CD4-positive, alpha-beta T cell (primary cell): ENCODE measurements around the gene KIF5A. TPM values are rescaled to one million over a fixed set of nuclear protein-coding genes. Genes with fewer than 3 reads are reported as not detected.

ENCODE experiments used
- ATAC-seq: fragments of 200-7000 bp; cut with Tn5 transposase; one replicate; pipeline ENCODE4 v1.10.0; 2022; ENCODE audit warnings: mild to moderate bottlenecking; ENCODE audit not compliant: poor library complexity
- CTCF ChIA-PET: fragments of 350-600 bp; sonication (Branson Sonifier 250); formaldehyde crosslinking; loops from one replicate; lab custom pipeline; 2021; ENCODE audit warnings: antibody characterized with exemption, inconsistent platforms; lab: Charles Lee
- POLR2A ChIA-PET: fragments of 350-600 bp; sonication (Branson Sonifier 250); formaldehyde crosslinking; loops from one replicate; lab custom pipeline; 2021; ENCODE audit warnings: antibody characterized with exemption, inconsistent platforms; lab: Charles Lee
- DNase-seq, 14 experiments: peaks; one replicate each; pipeline ENCODE4 v3.0.0-alpha.2; 2013 to 2020; ENCODE audit warnings: mixed read lengths in 2 of 14
- H3K27ac ChIP-seq, 2 donors: one replicate each; pipeline versions ENCODE4 v1.5.1 to v1.7.0; 2013; ENCODE audit warnings: low read length in 2 of 2, low read depth in 1 of 2, mild to moderate bottlenecking in 1 of 2
- H3K27me3 ChIP-seq, 2 experiments: 1 replicate in 1 of 2; 2 replicates in 1 of 2; pipeline versions ENCODE4 v1.6.1 to v1.7.0; 2013; ENCODE audit warnings: low read length in 2 of 2, control low read depth in 1 of 2, mild to moderate bottlenecking in 1 of 2, moderate library complexity in 1 of 2; ENCODE audit not compliant: insufficient read depth in 2 of 2, control insufficient read depth in 1 of 2
- H3K36me3 ChIP-seq: one replicate; pipeline ENCODE4 v1.6.1; 2013; ENCODE audit warnings: low read length, control low read depth; ENCODE audit not compliant: insufficient read depth
- H3K4me1 ChIP-seq: one replicate; pipeline ENCODE4 v1.6.1; 2013; ENCODE audit warnings: low read length, control low read depth; ENCODE audit not compliant: insufficient read depth
- H3K4me3 ChIP-seq: one replicate; pipeline ENCODE4 v1.5.1; 2013; ENCODE audit warnings: mild to moderate bottlenecking, low read length, moderate library complexity
- H3K9me3 ChIP-seq, 2 experiments: 1 replicate in 1 of 2; 2 replicates in 1 of 2; pipeline versions ENCODE4 v1.6.1 to v1.7.0; 2013; ENCODE audit warnings: low read length in 2 of 2, mild to moderate bottlenecking in 2 of 2, control low read depth in 1 of 2, moderate library complexity in 1 of 2; ENCODE audit not compliant: control insufficient read depth in 1 of 2, insufficient read depth in 1 of 2
- H3K27ac Mint-ChIP-seq: one replicate; pipeline ENCODE4 v1.8.0; 2020; ENCODE audit warnings: mixed read lengths
- H3K27me3 Mint-ChIP-seq: one replicate; pipeline ENCODE4 v1.8.0; 2021; ENCODE audit warnings: mixed read lengths
- H3K36me3 Mint-ChIP-seq: one replicate; pipeline ENCODE4 v1.8.0; 2021; ENCODE audit warnings: low read depth, mixed read lengths
- H3K4me1 Mint-ChIP-seq: one replicate; pipeline ENCODE4 v1.8.0; 2021; ENCODE audit warnings: low read depth, mixed read lengths
- H3K4me3 Mint-ChIP-seq: one replicate; pipeline ENCODE4 v1.8.0; 2020; ENCODE audit warnings: mild to moderate bottlenecking, mixed read lengths
- H3K9me3 Mint-ChIP-seq: one replicate; pipeline ENCODE4 v1.8.0; 2020; ENCODE audit warnings: mixed read lengths
- intact Hi-C, 2 experiments: fragments of 100-400 bp; cut with DNase I in 1 of 2; cut with micrococcal nuclease in 1 of 2; formaldehyde crosslinking; loops; one replicate each; pipeline versions ENCODE4 v1.15.1 to v1.9.0; 2023 to 2025; cut with DNase I, micrococcal nuclease
- total RNA-seq, 174 experiments: library from RNA in 2 of 174; stranded (reverse) in 2 of 174; gene quantifications; one replicate each; pipeline ENCODE4 v1.2.3 and lab custom pipeline; 2021 to 2026
- TF ChIP-seq, protein P1 (sequence below): fragments of 200-600 bp; IDR thresholded peaks from one replicate; pipeline ENCODE4 v1.8.0; 2022; ENCODE audit warnings: antibody characterized with exemption, mild to moderate bottlenecking

The KIF5A gene
- total RNA-seq, 2 experiments from 2014 or later = 0.39 to 0.47 TPM

DNA sequence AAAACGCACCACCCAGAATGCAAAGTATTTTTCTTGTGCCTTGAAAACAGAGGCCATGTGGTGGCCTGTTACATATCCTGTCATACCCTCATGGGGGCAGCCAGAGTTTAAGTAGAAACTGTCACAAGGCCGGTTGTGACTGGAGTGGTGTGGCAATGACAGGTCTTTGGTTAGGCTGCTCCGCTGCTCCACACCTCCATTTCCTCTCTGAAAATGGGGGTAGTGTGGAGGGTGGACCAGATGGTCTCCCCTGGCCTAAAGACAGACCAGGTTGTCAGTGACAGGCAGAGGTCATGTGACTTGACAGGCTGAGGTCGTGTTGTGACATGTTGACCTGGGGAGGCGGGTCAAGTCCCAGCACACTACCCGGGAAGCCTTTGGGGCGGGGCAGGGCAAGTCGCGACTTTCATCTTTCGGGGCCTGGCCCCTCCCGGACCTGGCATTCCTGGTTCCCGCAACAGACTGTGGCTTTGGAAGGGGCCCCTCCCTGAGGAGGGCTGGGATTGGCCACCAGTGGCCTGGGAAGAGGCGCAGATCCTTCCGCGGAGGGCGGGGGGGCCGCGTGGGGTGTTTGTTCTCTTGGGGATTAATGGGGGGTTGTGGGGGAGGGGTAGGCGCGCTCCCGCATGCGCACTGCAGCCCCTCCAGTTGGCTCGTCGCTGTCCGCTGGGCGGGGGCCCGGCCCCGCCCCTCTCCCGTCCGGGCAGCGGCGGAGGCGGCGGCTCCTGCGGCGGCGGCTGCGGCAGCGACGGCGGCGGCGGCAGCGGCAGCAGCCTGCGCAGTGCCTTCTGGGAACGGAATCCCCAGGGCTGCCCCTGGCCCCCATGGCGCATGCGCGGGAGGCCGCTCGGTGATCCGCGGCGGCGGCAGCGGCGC lies 27.6 kb upstream of the KIF5A start, which contains the start of gene MBD6:
Gene MBD6 (plus strand): TSS at position 814 of the 876 bp plus-strand sequence. CDS start 1,480 bp downstream, outside the sequence.
- intact Hi-C loops = loop anchor here (2.0 to 5.0 kb wide), 3 partner anchors 25 to 420 kb away; partner anchors contain the start of genes ATP23 (in 1 of the 2), CDK4 (in 1 of the 2) and DCTN2 (in 1 of the 2)
- peak within 1 kb of the TSS; percentile 100 for H3K27ac Mint-ChIP-seq
- ATAC-seq (peak; percentile 39), DNase-seq (peak; percentile 78 to 96 (median 89))
- no peaks in the 10 kb centered on the region for H3K9me3 Mint-ChIP-seq
- H3K4me1 ChIP-seq = peaks cover 79% of the 10 kb centered on the region
- TF ChIP-seq, protein P1, sequence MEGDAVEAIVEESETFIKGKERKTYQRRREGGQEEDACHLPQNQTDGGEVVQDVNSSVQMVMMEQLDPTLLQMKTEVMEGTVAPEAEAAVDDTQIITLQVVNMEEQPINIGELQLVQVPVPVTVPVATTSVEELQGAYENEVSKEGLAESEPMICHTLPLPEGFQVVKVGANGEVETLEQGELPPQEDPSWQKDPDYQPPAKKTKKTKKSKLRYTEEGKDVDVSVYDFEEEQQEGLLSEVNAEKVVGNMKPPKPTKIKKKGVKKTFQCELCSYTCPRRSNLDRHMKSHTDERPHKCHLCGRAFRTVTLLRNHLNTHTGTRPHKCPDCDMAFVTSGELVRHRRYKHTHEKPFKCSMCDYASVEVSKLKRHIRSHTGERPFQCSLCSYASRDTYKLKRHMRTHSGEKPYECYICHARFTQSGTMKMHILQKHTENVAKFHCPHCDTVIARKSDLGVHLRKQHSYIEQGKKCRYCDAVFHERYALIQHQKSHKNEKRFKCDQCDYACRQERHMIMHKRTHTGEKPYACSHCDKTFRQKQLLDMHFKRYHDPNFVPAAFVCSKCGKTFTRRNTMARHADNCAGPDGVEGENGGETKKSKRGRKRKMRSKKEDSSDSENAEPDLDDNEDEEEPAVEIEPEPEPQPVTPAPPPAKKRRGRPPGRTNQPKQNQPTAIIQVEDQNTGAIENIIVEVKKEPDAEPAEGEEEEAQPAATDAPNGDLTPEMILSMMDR = peak; percentile 16
- H3K4me1 Mint-ChIP-seq = peaks cover 63% of the 10 kb centered on the region
- peaks cover 75% of the 10 kb centered on the region for H3K36me3 Mint-ChIP-seq
- no peaks in the 10 kb centered on the region for H3K27me3 Mint-ChIP-seq
- ChIA-PET CTCF (no interaction called here), POLR2A (interaction anchor here (0.6 kb wide), 1 partner anchor 394 kb away, joined by 3 read pairs; no protein-coding TSS in a partner anchor)
- H3K36me3 ChIP-seq = peaks cover 40% of the 10 kb centered on the region
- no peaks in the 10 kb centered on the region for H3K27me3 ChIP-seq
- peak within 1 kb of the TSS; percentile 95 for H3K4me3 Mint-ChIP-seq
- peak within 1 kb of the TSS; percentile 67 for H3K4me3 ChIP-seq
- peak within 1 kb of the TSS; percentile 96 to 97 for H3K27ac ChIP-seq
- no peaks in the 10 kb centered on the region for H3K9me3 ChIP-seq

DNA sequence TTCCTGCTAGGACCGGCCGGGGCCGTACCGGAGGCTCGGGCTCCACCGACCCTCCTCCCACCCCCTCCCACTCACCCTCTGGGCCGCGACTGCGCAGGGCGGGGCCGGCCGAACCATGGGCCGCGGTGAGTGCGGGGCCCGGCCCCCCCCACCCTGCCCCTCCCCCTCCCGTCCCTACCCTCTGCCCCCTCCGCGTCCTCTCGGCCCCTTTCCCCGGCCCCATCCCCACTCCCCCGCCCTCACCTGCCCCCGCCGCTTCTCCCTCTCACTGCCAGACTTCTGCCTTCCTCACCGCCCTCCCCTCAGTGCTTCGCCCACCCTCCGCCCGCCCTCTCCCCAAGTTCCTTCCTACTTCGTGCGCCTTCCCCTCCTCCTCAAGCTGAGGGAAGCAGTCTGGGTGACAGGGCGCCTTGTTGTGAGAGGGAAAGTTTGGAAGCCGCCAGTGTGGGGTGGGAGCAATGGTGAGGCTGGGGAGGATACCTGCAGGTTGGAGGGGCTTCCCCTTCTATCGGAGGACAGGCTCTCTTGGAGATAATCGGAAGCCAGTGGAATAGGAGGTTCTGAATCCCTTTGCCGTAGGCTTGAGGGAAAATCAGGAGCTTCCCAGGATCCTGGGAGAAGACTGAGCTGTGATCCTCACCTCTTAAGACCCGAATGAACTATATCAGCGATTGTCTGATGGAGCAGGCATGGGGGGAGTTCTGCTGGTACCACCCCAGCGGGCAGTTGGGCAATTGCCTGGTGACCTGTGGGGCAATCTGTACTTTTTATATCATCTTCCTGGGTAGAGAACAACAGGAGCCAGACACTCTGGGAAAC lies 26.7 kb upstream of the KIF5A start:
- CTCF ChIA-PET = interaction anchor here (1.4 kb wide), 1 partner anchor 60 kb away, joined by 3 read pairs; no protein-coding TSS in a partner anchor
- ATAC-seq = no peak
- H3K9me3 Mint-ChIP-seq = no peaks in the 10 kb centered on the region
- TF ChIP-seq, protein P1 = no peak
- POLR2A ChIA-PET = interaction anchor here (0.6 to 2.1 kb wide), 3 partner anchors 23 to 395 kb away, joined by 3 to 11 read pairs (median 3); partner anchors contain the start of gene DCTN2
- Histone ChIP-seq H3K4me1 (peaks cover 75% of the 10 kb centered on the region), H3K27ac (peak overlapping the region; percentile 71), H3K4me3 (peak overlapping the region; percentile 67), H3K36me3 (peaks cover 41% of the 10 kb centered on the region), H3K9me3 (no peaks in the 10 kb centered on the region), H3K27me3 (no peaks in the 10 kb centered on the region)
- H3K4me1 Mint-ChIP-seq = peaks cover 56% of the 10 kb centered on the region
- peak in 12 of 14 experiments; percentile 16 to 80 (median 44) for DNase-seq
- peak overlapping the region; percentile 95 for H3K4me3 Mint-ChIP-seq
- intact Hi-C loops = loop anchor here (1.0 to 5.0 kb wide), 4 partner anchors 22 to 419 kb away; partner anchors contain the start of genes ATP23 (in 1 of the 2), CDK4 (in 1 of the 2) and DCTN2 (in 1 of the 2)
- H3K27me3 Mint-ChIP-seq = no peaks in the 10 kb centered on the region
- H3K36me3 Mint-ChIP-seq = peaks cover 74% of the 10 kb centered on the region
- H3K27ac Mint-ChIP-seq = peak overlapping the region; percentile 100
